ENCODE results near the gene BPNT1. TPM values are rescaled to one million over a fixed set of nuclear protein-coding genes. Genes with fewer than 3 reads are reported as not detected.

Gene BPNT1
- total and polyA plus RNA-seq, 2 of the 13 experiments (the other 11 are each of a cell fraction or from before 2014, with no cell fraction given), result 35.2 to 43.9 TPM

- TF ChIP-seq ZNF136 (CRISPR knock-in tag; IDR thresholded peaks at IDR 0.05; ENCODE audit: low read depth) (0 out of 2 replicates have a peak, but pooled peaks have one; percentile 69), SNAPC5 (CRISPR knock-in tag; IDR thresholded peaks at IDR 0.05; ENCODE audit: borderline replicate concordance) (no peak), ZNF597 (CRISPR knock-in tag; IDR thresholded peaks at IDR 0.05) (no peak), HMG20B (CRISPR knock-in tag; conservative IDR thresholded peaks at IDR 0.05) (no peak), ZNF34 (CRISPR knock-in tag; IDR thresholded peaks at IDR 0.05; ENCODE audit: borderline replicate concordance) (no peak), MYPOP (CRISPR knock-in tag; IDR thresholded peaks at IDR 0.05) (peak; percentile 91), ZSCAN25 (CRISPR knock-in tag; IDR thresholded peaks at IDR 0.05) (peak; percentile 23; the same call in 1 of the 2 replicates), RNF219 (CRISPR knock-in tag; IDR thresholded peaks at IDR 0.05) (no peak), ZNF414 (CRISPR knock-in tag; IDR thresholded peaks at IDR 0.05) (no peak), CSRNP2 (CRISPR knock-in tag; conservative IDR thresholded peaks at IDR 0.05; ENCODE audit: low read depth) (no peak), NFE2 (CRISPR knock-in tag; IDR thresholded peaks at IDR 0.05) (no peak), NCOR1 (IDR thresholded peaks at IDR 0.05; ENCODE audit: borderline replicate concordance, low read length) (no peak), ZSCAN20 (CRISPR knock-in tag; IDR thresholded peaks at IDR 0.05; ENCODE audit: borderline replicate concordance) (no peak), ZNF18 (CRISPR knock-in tag; IDR thresholded peaks at IDR 0.05; ENCODE audit: insufficient replicate concordance) (peak; percentile 75), ZNF747 (CRISPR knock-in tag; IDR thresholded peaks at IDR 0.05; ENCODE audit: borderline replicate concordance) (peak; percentile 88), FOXC1 (CRISPR knock-in tag; IDR thresholded peaks at IDR 0.05; ENCODE audit: borderline replicate concordance) (peak; percentile 59; the same call in 1 of the 2 replicates)
Measured at GRCh38 chr1:220046052-220046930, 43.3 kb downstream of the BPNT1 start, which contains the start of gene EPRS1 (continued).

Measured in HepG2 (cell line).